ENCODE measurements around the gene MLLT3. TPM values are rescaled to one million over a fixed set of nuclear protein-coding genes. Genes with fewer than 3 reads are reported as not detected.

Gene MLLT3
- total RNA-seq, 4 donors from 2014 or later = 10.8 to 17.5 (median 12.4) TPM

DNA sequence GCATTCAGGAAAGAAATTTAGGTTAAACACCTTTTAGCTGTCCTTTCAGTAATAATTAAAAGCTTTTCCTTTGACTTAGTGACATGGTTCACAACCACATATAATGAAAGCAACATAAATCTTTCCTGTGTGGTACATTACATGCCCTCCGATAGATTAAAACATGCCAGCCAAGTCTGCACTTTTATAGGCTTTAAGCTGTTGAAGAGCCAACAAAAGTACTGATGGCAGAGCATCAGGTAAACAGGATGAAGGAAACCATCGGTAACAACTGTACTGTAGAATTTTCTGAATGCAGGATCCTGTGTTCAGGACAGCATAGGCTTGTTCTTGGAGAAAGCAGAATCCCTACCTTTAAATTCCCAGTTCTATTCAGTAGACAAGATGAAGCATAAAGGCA lies 226.6 kb downstream of the MLLT3 start:
- WGBS = 49% methylated on average over 2 of the region's 2 CpGs
- Histone ChIP-seq H3K36me3 (no peaks in the 10 kb centered on the region), H3K27me3 (no peaks in the 10 kb centered on the region), H3K4me1 (no peaks in the 10 kb centered on the region), H3K27ac (no peak overlapping the region), H3K9me3 (no peaks in the 10 kb centered on the region), H3K4me3 (no peak overlapping the region)
- no peak for TF ChIP-seq POLR2AphosphoS5 (IDR thresholded peaks at IDR 0.05)
- no peak for TF ChIP-seq EP300 (IDR thresholded peaks at IDR 0.05)
- TF ChIP-seq, protein P1, sequence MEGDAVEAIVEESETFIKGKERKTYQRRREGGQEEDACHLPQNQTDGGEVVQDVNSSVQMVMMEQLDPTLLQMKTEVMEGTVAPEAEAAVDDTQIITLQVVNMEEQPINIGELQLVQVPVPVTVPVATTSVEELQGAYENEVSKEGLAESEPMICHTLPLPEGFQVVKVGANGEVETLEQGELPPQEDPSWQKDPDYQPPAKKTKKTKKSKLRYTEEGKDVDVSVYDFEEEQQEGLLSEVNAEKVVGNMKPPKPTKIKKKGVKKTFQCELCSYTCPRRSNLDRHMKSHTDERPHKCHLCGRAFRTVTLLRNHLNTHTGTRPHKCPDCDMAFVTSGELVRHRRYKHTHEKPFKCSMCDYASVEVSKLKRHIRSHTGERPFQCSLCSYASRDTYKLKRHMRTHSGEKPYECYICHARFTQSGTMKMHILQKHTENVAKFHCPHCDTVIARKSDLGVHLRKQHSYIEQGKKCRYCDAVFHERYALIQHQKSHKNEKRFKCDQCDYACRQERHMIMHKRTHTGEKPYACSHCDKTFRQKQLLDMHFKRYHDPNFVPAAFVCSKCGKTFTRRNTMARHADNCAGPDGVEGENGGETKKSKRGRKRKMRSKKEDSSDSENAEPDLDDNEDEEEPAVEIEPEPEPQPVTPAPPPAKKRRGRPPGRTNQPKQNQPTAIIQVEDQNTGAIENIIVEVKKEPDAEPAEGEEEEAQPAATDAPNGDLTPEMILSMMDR (IDR thresholded peaks at IDR 0.05) = no peak
- TF ChIP-seq POLR2A (IDR thresholded peaks at IDR 0.05) = no peak
- DNase-seq (ENCODE audit: low spot score in 2 of 2) = no peak

DNA sequence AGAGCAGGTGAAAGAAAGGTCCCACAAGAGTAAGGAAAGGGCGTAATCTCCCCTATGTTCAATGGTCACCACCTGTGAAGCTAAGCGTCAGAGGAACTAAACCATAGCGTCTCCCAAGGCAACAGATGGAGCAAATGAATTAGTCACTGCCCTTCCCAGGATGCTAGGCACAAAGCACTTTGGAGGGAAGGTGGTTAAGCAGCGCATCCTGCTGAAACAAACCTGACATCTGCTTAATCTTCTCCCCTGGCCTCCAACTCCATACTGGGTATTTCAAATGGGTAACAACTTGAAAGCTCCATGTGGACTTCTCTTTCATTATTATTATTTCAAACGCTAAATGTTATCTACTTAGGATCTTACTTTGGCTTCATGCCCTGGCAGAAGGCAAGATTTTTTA lies 227.3 kb downstream of the MLLT3 start:
- Histone ChIP-seq H3K27ac (no peak overlapping the region), H3K36me3 (no peaks in the 10 kb centered on the region), H3K27me3 (no peaks in the 10 kb centered on the region), H3K9me3 (no peaks in the 10 kb centered on the region), H3K4me3 (no peak overlapping the region), H3K4me1 (no peaks in the 10 kb centered on the region)
- WGBS = 64% methylated on average over 5 of the region's 5 CpGs
- TF ChIP-seq, protein P1 (IDR thresholded peaks at IDR 0.05) = no peak
- TF ChIP-seq EP300 (IDR thresholded peaks at IDR 0.05) = no peak
- TF ChIP-seq POLR2AphosphoS5 (IDR thresholded peaks at IDR 0.05) = no peak
- no peak for TF ChIP-seq POLR2A (IDR thresholded peaks at IDR 0.05)
- no peak for DNase-seq (ENCODE audit: low spot score in 2 of 2)

DNA sequence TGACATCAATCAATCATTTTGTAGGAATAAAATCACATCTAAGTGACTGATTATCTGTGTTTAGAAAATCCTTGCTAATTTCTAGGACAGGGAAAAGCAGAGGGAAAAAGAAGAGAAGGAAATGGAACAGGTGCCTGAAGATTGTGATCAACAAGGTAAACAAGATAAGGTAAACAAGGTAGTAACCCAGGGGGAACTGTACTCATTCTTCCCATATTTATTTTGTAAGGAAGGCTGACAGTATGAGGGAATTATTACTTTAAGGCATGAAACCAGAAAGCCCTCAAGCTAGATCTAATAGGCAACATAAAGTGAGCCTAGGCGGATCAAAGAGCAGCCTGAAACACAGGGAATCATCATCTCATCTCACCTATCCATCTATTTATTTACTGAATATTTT lies 231.1 kb downstream of the MLLT3 start:
- H3K36me3 ChIP-seq = no peaks in the 10 kb centered on the region
- no peak overlapping the region for H3K27ac ChIP-seq
- TF ChIP-seq POLR2A (IDR thresholded peaks at IDR 0.05) (no peak), EP300 (IDR thresholded peaks at IDR 0.05) (no peak), POLR2AphosphoS5 (IDR thresholded peaks at IDR 0.05) (no peak)
- TF ChIP-seq, protein P1 (IDR thresholded peaks at IDR 0.05) = no peak
- DNase-seq (ENCODE audit: low spot score in 2 of 2) = no peak
- no peaks in the 10 kb centered on the region for H3K27me3 ChIP-seq
- H3K4me3 ChIP-seq = no peak overlapping the region
- H3K9me3 ChIP-seq = no peaks in the 10 kb centered on the region
- H3K4me1 ChIP-seq = no peaks in the 10 kb centered on the region
- 82% methylated on average over 1 of the region's 1 CpG for WGBS

DNA sequence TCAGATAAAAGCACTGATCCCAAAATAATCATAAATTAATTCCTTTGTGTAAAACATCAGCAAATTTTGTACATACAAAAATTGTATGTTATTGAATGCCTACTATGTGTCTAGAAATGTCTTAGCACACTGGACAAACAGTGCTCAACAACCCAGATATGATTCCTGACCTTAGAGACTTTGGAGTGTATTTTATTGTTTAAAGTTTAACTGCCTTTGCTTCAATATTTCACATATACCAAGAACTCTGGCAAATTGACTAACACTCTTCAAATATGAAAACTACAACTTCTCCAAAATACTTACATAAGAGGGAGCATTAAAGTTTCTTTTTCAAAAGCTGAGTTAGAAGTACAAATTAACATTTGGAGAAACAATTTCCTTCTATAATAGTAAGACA lies 231.9 kb downstream of the MLLT3 start:
- H3K4me3 ChIP-seq = no peak overlapping the region
- H3K27ac ChIP-seq = no peak overlapping the region
- TF ChIP-seq POLR2AphosphoS5 (IDR thresholded peaks at IDR 0.05) (no peak), POLR2A (IDR thresholded peaks at IDR 0.05) (no peak), EP300 (IDR thresholded peaks at IDR 0.05) (no peak)
- TF ChIP-seq, protein P1 (IDR thresholded peaks at IDR 0.05) = no peak
- no peaks in the 10 kb centered on the region for H3K9me3 ChIP-seq
- DNase-seq (ENCODE audit: low spot score in 2 of 2) = no peak
- H3K4me1 ChIP-seq = no peaks in the 10 kb centered on the region
- no peaks in the 10 kb centered on the region for H3K36me3 ChIP-seq
- no peaks in the 10 kb centered on the region for H3K27me3 ChIP-seq

DNA sequence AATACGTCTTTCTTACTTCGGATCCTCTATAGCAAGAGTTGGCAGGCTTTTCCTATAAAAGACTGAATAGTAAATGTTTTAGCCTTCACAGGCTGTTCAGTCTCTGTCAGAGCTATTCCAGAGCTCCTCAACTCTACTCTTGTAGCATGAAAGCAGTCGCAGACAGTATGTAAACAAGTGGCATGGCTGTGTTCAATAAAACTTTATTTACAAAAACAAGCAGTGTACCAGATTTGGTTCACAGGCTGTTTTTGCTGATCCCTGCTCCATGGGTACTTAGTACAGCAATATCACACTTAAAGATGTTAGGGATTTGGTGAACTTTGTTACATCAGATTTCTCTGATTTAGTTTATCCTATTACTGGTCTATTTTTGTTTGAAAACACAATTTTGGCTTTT lies 235.2 kb downstream of the MLLT3 start:
- H3K9me3 ChIP-seq = no peaks in the 10 kb centered on the region
- H3K27ac ChIP-seq = no peak overlapping the region
- no peak for TF ChIP-seq EP300 (IDR thresholded peaks at IDR 0.05)
- TF ChIP-seq, protein P1 (IDR thresholded peaks at IDR 0.05) = no peak
- TF ChIP-seq POLR2AphosphoS5 (IDR thresholded peaks at IDR 0.05) = no peak
- TF ChIP-seq POLR2A (IDR thresholded peaks at IDR 0.05) = no peak
- no peaks in the 10 kb centered on the region for H3K36me3 ChIP-seq
- H3K4me3 ChIP-seq = no peak overlapping the region
- no peak for DNase-seq (ENCODE audit: low spot score in 2 of 2)
- WGBS = 98% methylated on average over 3 of the region's 3 CpGs
- H3K4me1 ChIP-seq = no peaks in the 10 kb centered on the region
- H3K27me3 ChIP-seq = no peaks in the 10 kb centered on the region

Measured in suprapubic skin (tissue), 4 donors.